ENCODE data around the gene CCDC66.
A peak's percentile ranks its signal among the peaks of the same experiment; 100 is the strongest.
"Not testable (repeated sequence)": the region's sequence is repeated elsewhere in the genome, so short reads cannot be mapped to it uniquely, and the experiment has no call there.

CCDC66 gene

GRCh38 chr3:56556908-56557830 is at the start of gene CCDC66:
Gene CCDC66, plus strand, starts transcription at chr3:56557175. Its CDS starts 68 bp downstream, at chr3:56557243.
- FAIRE-seq (peak; percentile 96), DNase-seq (ENCODE audit: insufficient read length, low spot score) (peak; percentile 87)
- TF ChIP-seq POLR2A (IDR thresholded peaks at IDR 0.05; ENCODE audit: low read depth, low read length): peak; percentile 93

GRCh38 chr3:56519641-56520040 is 37.3 kb upstream of the CCDC66 start:
- no peak for TF ChIP-seq POLR2A (IDR thresholded peaks at IDR 0.05; ENCODE audit: low read depth, low read length)
- no peak for DNase-seq (ENCODE audit: insufficient read length, low spot score)
- no peak for FAIRE-seq

DNA sequence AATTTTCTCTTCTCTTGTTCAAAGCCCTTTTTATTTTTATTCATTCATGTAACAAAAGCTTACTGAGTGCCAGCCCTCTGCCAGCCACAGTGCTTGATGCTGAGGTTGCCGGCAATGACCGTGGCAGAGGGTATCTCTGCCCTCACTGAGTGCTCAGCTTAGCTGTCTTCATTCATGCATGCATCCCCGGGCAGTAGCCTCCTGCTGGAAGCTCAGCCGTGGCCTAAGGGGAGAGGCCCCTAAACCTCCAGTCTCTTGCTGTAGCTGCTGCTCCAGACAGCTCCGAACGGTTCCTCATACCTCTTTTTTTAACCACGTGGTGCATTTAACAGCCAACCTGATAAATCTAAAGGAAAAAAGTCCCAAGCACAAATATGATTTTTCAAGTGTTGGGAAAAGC is 34.6 kb upstream of the CCDC66 start:
- FAIRE-seq (no peak), DNase-seq (ENCODE audit: insufficient read length, low spot score) (no peak)
- TF ChIP-seq POLR2A (IDR thresholded peaks at IDR 0.05; ENCODE audit: low read depth, low read length): no peak

GRCh38 chr3:56525291-56525690 is 31.7 kb upstream of the CCDC66 start:
- FAIRE-seq (no peak), DNase-seq (ENCODE audit: insufficient read length, low spot score) (no peak)
- TF ChIP-seq POLR2A (IDR thresholded peaks at IDR 0.05; ENCODE audit: low read depth, low read length): no peak

GRCh38 chr3:56536735-56537134 is 20.2 kb upstream of the CCDC66 start:
- no peak for DNase-seq (ENCODE audit: insufficient read length, low spot score)
- no peak for TF ChIP-seq POLR2A (IDR thresholded peaks at IDR 0.05; ENCODE audit: low read depth, low read length)
- FAIRE-seq: no peak

DNA sequence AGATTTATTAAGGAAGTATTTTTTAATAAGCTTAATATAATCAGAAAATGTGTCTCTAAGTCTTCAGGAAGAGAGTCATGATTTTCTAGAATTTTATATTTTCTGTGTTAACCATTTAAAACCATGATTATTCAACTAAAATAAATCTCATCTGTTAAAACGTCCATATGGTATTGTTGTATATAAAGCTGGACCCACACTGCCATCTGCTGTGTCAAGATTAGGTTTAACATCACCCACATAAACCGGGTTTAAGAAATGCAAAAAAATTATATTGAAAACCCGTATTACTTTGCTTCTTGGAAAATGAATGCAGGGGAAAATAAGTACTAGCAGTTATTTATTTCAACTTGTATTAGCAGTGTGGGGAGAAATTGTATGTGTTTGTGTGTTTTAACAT is 9.5 kb upstream of the CCDC66 start:
- FAIRE-seq: no peak
- no peak for DNase-seq (ENCODE audit: insufficient read length, low spot score)

DNA sequence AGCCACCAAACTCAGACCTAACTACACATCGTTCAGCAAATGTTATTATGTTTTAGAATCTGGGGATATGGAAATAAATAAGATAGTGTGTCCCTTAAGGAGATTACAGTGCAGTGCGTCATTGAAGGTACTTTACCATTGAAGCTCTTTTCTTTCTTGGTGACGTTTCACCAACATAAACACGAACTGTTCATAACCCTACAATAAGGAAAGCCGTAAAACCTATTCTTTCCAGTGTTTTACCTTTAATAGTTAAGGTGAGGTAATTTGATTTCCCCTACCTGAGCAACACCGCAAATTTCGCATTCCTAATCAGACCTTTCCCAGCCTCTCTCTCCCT is 826 bp downstream of the CCDC66 start:
- DNase-seq (ENCODE audit: insufficient read length, low spot score) (no peak), FAIRE-seq (no peak)
- TF ChIP-seq POLR2A (IDR thresholded peaks at IDR 0.05; ENCODE audit: low read depth, low read length): no peak

More for the DNA sequence above, 9.5 kb upstream of the CCDC66 start:
- no peak for TF ChIP-seq POLR2A (IDR thresholded peaks at IDR 0.05; ENCODE audit: low read depth, low read length)

DNA sequence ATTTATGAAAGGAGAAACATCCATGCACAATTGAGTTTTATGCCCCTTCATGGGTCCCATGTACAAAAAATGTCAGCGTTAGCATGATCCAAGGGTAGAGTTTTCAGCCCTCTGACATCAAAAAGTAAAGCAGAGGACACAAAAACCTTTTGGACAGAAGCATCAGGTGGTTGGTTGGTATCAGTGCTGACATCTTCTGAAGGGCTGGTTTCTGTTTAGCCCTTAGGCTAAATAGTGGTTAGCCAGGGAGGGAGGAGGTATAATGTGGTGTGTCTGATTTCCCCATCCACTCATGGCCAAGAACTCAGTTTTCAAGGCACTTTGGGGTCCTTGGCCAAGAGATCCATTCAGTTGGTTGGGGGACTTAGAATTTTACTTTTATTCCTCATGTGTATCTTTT is 16.5 kb downstream of the CCDC66 start:
- FAIRE-seq: no peak
- no peak for DNase-seq (ENCODE audit: insufficient read length, low spot score)
- TF ChIP-seq POLR2A (IDR thresholded peaks at IDR 0.05; ENCODE audit: low read depth, low read length): no peak

- not testable (repeated sequence) for FAIRE-seq; DNase-seq (ENCODE audit: insufficient read length, low spot score)
Measured at GRCh38 chr3:56581941-56582340, 25.0 kb downstream of the CCDC66 start.

GRCh38 chr3:56584275-56584674 is 27.3 kb downstream of the CCDC66 start:
- not testable (repeated sequence) for FAIRE-seq; DNase-seq (ENCODE audit: insufficient read length, low spot score)

DNA sequence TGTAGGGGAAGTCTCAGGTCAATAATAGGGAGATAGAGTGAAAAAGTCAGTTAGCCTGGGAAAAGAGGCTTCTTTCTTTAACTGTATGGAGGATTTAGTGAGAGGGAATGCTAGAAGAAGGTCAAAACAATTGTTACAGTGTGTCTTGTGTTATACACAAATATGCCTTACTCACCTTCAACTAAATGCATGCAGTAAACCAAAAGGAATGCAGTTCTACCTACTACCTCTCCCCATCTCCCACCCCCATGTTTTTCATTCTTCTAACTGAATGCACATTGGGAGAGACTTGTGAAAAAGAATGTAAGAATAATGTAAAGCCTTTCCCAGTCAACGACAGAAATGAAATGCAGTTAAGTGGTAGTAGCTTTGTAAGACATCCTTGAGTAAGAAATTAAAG is 33.8 kb downstream of the CCDC66 start:
- peak; percentile 23 for FAIRE-seq
- no peak for TF ChIP-seq POLR2A (IDR thresholded peaks at IDR 0.05; ENCODE audit: low read depth, low read length)

GRCh38 chr3:56591262-56591661 is 34.3 kb downstream of the CCDC66 start:
- TF ChIP-seq POLR2A (IDR thresholded peaks at IDR 0.05; ENCODE audit: low read depth, low read length): no peak

More for the DNA sequence above, 33.8 kb downstream of the CCDC66 start:
- no peak for DNase-seq (ENCODE audit: insufficient read length, low spot score)

DNA sequence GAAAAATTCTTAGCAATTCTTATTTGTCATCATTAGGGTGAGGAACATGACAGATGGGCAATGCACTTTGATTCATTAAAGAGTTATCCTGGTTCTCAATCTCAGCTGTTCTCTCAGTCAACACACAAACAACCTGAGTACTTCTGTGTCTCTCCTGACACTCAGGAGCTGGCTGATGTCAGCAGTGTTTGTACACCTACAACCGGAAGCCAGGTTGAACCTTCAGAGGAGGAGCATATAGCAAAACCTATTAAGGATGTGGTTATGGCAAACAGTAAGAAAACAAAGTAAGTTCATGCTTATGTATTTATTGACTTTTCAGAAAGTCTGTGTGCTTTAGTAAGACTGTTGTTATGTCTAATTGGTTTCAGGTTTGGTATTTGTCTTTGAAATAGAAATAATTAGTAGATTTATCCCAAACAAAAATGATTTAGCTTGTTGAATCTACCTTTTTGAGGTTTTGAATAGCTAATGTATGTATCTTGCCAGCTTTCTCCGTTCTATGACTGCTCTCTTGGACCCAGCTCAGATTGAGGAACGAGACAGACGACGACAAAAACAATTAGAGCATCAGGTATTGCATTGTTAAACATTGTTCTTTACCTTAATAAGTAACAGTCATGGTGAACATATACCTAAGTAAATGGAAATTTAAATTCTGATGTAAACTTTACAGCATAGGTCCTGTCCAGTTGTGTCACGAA is 36.6 kb downstream of the CCDC66 start:
- FAIRE-seq (peak; percentile 11), DNase-seq (ENCODE audit: insufficient read length, low spot score) (no peak)

More at GRCh38 chr3:56591262-56591661, 34.3 kb downstream of the CCDC66 start:
- FAIRE-seq (no peak), DNase-seq (ENCODE audit: insufficient read length, low spot score) (no peak)

GRCh38 chr3:56595975-56596840 is 39.2 kb downstream of the CCDC66 start:
- DNase-seq (ENCODE audit: insufficient read length, low spot score) (no peak), FAIRE-seq (no peak)
- no peak for TF ChIP-seq POLR2A (IDR thresholded peaks at IDR 0.05; ENCODE audit: low read depth, low read length)

More for the DNA sequence above, 36.6 kb downstream of the CCDC66 start:
- TF ChIP-seq POLR2A (IDR thresholded peaks at IDR 0.05; ENCODE audit: low read depth, low read length): no peak

- not testable (repeated sequence) for DNase-seq (ENCODE audit: insufficient read length, low spot score); FAIRE-seq
Measured at GRCh38 chr3:56608479-56608878, 51.5 kb downstream of the CCDC66 start.
